IPS-NIHi7 (cell line): ENCODE data around the gene PHLDA3.

Source experiments
- DNase-seq: peaks from one replicate; pipeline ENCODE4 v3.0.0; 2012; ENCODE audit warnings: mixed read lengths; ENCODE audit errors: extremely low spot score

Gene PHLDA3

DNA sequence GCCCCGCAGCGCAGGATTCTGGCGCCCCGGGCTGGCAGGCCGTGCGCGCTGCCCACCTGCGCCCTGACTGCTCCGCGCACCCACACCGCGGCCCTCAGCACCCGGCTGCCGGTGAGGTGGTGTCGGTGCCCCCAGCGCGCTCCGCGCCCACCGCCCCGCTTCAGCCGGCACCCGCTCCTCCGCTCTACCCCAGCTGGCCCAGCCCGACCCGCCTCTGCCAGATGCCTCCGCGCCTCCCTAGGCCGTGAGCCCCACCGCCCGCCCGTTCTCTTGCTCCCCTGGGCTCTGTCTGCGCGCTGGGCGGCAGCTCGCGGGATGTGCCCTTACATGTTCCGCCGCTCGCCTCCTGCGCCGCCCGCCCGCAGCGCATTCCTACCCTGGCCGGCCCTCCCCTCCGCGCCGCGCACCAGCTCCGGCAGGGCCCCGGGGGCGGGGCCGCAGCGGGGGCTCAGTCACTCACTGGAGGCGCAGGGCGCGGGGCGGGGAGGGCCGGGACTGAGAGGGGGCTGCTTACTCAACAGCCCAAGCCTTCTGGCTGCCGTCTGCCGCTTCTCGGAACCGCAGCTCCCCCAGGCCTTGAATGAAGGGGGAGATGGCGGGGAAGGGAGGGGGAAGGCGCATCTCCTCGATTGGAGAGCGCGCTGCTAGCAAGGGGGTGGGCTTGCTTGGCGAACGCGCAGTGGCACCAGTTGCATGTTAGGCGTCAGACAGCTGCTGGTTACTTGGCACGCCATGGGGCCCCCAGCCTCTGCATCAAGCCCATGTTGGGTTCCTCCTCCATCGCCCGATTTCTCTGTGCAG lies at the start of gene PHLDA3:
TSS of gene PHLDA3 (minus strand) at position 345 of the 801 bp plus-strand sequence. CDS start 402 bp downstream, outside the sequence.
- DNase-seq, result peak; percentile 81

- DNase-seq, result no peak
Observed at GRCh38 chr1:201518071-201518470, 49.1 kb upstream of the PHLDA3 start.

- no peak for DNase-seq
Observed at GRCh38 chr1:201517631-201518030, 48.6 kb upstream of the PHLDA3 start.

DNA sequence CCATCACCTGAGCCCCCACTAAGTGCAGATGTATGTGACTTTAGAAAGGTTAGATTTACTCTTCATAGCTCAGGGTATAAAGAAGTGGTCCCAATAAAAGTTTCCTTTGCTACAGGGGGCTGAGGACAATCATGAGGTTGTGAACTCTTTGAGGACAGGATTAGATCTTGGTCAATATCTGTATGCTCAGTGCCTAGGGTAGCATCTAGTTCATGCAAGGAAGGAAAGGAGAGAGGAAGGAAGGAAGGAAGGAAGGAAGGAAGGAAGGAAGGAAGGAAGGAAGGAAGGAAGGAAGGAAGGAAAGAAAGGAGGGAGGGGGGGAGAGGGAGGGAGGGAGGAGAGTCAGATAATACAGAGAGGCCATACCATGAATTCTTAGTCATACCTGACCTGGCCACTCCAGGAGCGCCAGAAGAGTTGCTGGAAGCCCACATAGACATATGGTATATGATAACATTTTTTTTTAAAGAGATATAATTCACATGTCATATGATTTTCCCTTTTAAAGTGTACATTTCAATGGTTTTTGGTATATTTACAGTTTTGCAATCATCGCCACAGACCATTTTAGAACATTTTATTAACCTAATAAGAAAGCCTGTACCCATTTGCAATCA lies 47.6 kb upstream of the PHLDA3 start:
- no peak for DNase-seq

DNA sequence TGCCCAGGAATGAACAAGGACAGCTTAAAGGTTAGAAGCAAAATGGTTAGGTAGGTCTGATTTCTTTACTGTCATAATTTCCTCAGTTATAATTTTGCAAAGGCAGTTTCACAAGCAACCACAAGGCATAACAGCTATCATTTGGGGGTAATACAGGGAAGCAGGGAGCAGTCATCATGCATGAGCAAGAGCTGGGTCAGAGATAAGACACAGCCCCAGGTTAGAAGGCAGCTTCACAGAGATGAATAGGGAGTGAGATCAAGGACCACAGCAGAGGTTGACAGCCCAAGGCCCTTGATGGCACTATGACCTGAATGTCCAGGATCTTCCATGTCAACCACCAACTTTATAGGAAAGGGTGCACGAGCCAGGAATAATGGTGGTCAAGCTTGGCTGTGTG lies 46.9 kb upstream of the PHLDA3 start:
- DNase-seq, result no peak

GRCh38 chr1:201515062-201515750 lies 46.2 kb upstream of the PHLDA3 start:
- no peak for DNase-seq

- DNase-seq, result no peak
Observed at GRCh38 chr1:201514466-201514865, 45.5 kb upstream of the PHLDA3 start.

- DNase-seq, result no peak
Observed at GRCh38 chr1:201513498-201514243, 44.7 kb upstream of the PHLDA3 start.

DNA sequence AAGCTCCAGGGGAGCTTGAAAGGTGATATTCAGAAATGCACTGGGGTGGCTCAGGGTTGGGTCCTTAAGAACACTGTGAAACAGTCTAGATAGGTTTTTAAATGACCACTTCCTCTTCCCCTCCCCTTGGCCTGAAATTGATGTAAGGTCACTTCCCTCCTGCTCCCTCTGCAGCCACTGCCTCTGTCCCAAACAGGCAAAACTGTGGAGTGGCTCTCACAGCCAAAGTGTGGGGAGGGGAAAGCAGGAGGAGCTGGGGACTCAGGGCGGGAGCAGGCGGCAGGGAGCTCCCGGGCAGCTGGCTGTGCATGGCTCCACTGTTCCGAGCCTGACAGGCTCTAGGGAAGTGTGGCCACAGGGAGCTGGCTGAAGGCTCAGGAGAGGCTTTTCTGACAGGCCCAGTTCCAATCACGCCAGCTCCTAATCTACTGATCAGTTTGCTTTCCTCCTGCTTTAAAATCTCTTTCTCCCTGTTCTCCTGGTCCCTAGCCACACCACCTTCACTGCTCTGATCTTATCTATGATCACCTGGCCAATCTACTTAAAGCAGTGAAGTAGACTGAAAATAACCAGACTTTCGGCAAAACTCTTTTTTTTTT lies 43.1 kb upstream of the PHLDA3 start:
- DNase-seq, result peak; percentile 72

DNA sequence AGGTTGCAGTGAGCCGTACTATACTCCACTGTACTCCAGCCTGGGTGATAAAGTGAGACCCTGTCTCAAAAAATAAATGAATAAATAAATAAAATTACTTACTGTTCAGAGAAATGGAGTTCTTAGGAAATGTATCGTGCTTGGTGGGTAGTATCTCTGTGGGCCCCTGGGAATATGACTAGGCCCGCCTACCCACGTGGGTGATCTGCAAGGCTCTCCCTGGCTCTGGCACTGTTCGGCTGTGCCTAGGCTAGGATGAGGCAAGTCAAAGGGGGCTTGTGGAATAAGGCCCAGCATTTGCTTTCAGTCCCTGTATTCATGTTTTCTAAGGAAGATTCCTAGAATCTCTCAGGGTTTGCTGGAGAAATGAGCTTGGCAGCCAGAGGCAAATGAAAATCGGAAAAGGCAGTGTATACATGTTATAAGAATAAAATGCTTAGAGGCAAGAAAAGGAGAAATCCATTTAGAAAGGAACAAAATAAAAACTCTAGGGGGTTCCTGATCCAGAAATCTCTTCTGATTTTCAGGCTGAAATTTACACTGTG lies 42.5 kb upstream of the PHLDA3 start:
- DNase-seq, result no peak

DNA sequence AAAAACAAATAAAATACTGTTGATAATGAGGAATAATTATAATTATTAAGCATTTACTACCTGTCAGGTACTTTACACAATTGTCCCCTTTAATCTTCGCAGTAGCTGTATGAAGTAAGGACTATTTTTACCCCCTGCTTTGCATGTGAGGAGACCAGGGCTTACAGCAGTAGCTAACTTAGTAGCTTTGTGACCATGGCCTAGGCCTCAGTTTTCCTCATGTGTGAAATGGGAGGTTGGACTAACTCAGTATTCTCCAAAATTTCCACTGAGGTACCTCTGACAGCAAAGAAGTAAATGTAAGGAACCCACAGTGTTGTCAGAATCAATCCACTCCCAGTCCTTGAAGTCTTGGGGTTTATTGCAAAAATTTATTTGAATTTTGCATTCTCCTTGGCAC lies 41.7 kb upstream of the PHLDA3 start:
- no peak for DNase-seq

- no peak for DNase-seq
Observed at GRCh38 chr1:201509601-201510374, 40.8 kb upstream of the PHLDA3 start.

- no peak for DNase-seq
Observed at GRCh38 chr1:201508809-201509208, 39.8 kb upstream of the PHLDA3 start.

GRCh38 chr1:201507360-201507675 lies 38.3 kb upstream of the PHLDA3 start:
- no peak for DNase-seq

GRCh38 chr1:201506557-201507359 lies 37.8 kb upstream of the PHLDA3 start, which contains the start of gene CSRP1:
TSS of gene CSRP1 (minus strand) at chr1:201507123. CDS start at chr1:201496303, 10,820 bp downstream.
- peak; percentile 50 for DNase-seq

DNA sequence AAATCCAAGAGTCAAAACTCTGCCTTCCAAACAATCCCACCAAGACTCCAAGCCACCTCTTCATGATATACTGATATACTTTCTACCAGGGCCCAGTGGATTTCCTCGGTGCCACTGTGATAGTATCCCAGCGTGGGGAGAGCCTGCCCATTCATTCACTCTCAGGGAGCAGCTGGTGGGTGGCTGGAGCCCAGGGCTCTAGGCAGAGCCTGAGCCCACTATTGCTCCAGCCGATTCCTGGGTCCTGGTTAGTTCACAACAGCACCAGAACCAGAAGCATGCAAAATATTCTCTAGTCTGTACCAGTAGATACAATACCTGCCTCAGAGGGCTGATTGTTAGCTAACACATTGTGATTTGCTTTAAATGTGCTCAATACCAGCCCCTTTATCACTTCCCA lies 37.1 kb upstream of the PHLDA3 start:
- no peak for DNase-seq

- DNase-seq, result no peak
Observed at GRCh38 chr1:201505503-201505890, 36.5 kb upstream of the PHLDA3 start.

DNA sequence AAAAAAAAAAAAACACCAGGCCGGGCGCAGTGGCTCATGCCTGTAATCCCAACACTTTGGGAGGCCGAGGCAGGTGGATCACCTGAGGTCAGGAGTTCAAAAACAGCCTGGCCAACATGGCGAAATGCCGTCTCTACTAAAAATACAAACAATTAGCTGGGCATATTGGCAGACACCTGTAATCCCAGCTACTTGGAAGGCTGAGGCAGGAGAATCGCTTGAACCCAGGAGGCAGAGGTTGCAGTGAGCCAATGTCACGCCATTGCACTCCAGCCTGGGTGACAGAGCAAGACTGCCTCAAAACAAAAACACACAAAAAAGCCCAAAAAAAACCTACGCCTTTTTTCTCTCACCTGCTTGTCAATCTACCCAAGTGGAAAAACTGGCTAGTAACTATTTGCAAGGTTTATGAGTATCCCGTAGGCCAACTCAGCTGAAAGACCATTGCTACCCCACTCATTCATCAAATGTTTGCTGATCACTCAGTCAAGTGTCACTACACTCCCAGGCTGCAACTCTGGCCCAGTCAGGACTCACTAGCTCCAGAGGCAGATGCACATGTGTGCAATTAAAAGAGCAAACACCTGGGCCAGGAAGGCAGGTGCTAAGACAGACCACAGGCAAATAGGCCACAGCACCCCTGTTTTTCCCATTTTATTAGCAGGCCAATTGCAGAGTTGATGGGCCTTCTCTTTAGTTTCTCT lies 36.0 kb upstream of the PHLDA3 start:
- DNase-seq, result no peak

- DNase-seq, result no peak
Observed at GRCh38 chr1:201504179-201504631, 35.2 kb upstream of the PHLDA3 start.
